HepG2 (cell line): ENCODE data around the gene GNG3. TPM values are rescaled to one million over a fixed set of nuclear protein-coding genes. Genes with fewer than 3 reads are reported as not detected.

Experiments used
- ATAC-seq: fragments of 200-7000 bp; cut with Tn5 transposase; 3 replicates; pipeline ENCODE4 v1.9.1; 2020; ENCODE audit warnings: mild to moderate bottlenecking, moderate library complexity
- BruUV-seq: library from RNA; stranded (reverse); fragments of 400-500 nt; replicated peaks from 2 replicates; lab custom pipeline; 2021; lab: Mats Ljungman, UMichigan
- CTCF ChIA-PET: fragments of 300-600 bp; formaldehyde crosslinking; extraction: SDS; loops from one replicate; lab custom pipeline; 2021; ENCODE audit warnings: low total read pairs, inconsistent platforms, low intra/inter-chr PET ratio; lab: Yijun Ruan, JAX
- POLR2A ChIA-PET: fragments of 350-600 bp; sonication (Branson Sonifier 250); formaldehyde crosslinking; loops from one replicate; lab custom pipeline; 2020; ENCODE audit warnings: antibody characterized with exemption, inconsistent platforms; lab: Yijun Ruan, JAX
- DNase-seq: peaks from one replicate; pipeline ENCODE4 v3.0.0-alpha.2; 2015; ENCODE audit warnings: low spot score
- FAIRE-seq: peaks from 3 replicates; lab custom pipeline; 2011; peaks lifted over from hg19 to GRCh38; lab: Jason Lieb, UNC
- H2AFZ ChIP-seq: one replicate; pipeline ENCODE4 v1.6.1; 2011; ENCODE audit warnings: low read length, inconsistent platforms
- H3K27ac ChIP-seq: fragments of 300-600 bp; 3 replicates; pipeline ENCODE4 v1.8.0; 2011; ENCODE audit warnings: mixed run types, mild to moderate bottlenecking, mixed read lengths, low read length, inconsistent platforms; ENCODE audit not compliant: insufficient read depth; ENCODE audit errors: extremely low read length
- H3K27me3 ChIP-seq, 2 experiments: fragments of 200-600 bp in 1 of 2; 2 replicates in 1 of 2; 3 replicates in 1 of 2; pipeline versions ENCODE4 v1.6.0 to v1.8.0; 2011; ENCODE audit warnings: low read length in 2 of 2, mild to moderate bottlenecking in 2 of 2, moderate library complexity in 2 of 2, inconsistent platforms in 1 of 2; ENCODE audit not compliant: insufficient read depth in 2 of 2, control insufficient read depth in 1 of 2
- H3K36me3 ChIP-seq, 2 experiments: fragments of 200-600 bp in 1 of 2; replicated peaks in 1 of 2; 2 replicates in 1 of 2; 3 replicates in 1 of 2; pipeline versions ENCODE4 v1.5.1 to v1.8.0; 2011; ENCODE audit warnings: low read length in 2 of 2, inconsistent platforms in 1 of 2; ENCODE audit not compliant: insufficient read depth in 2 of 2, control insufficient read depth in 1 of 2
- H3K4me1 ChIP-seq: 2 replicates; pipeline ENCODE4 v1.5.1; 2012; ENCODE audit warnings: low read length, inconsistent platforms; ENCODE audit not compliant: insufficient read depth
- H3K4me2 ChIP-seq: 2 replicates; pipeline ENCODE4 v1.6.0; 2011; ENCODE audit warnings: low read depth, low read length, inconsistent platforms
- H3K4me3 ChIP-seq, 3 experiments: fragments of 200-600 bp in 1 of 3; sonication (generic), shearing (Covaris generic) in 1 of 3; replicated peaks in 1 of 3; 2 replicates each; pipeline ENCODE4 v1.5.1; 2011 to 2016; ENCODE audit warnings: low read length in 3 of 3, inconsistent platforms in 2 of 3, low read depth in 2 of 3, mild to moderate bottlenecking in 2 of 3, control low read depth in 1 of 3, mixed read lengths in 1 of 3; ENCODE audit not compliant: insufficient read depth in 1 of 3
- H3K79me2 ChIP-seq: one replicate; pipeline ENCODE4 v1.6.1; 2011; ENCODE audit warnings: low read length, inconsistent platforms; ENCODE audit not compliant: insufficient read depth
- H3K9ac ChIP-seq: 2 replicates; pipeline ENCODE4 v1.6.0; 2011; ENCODE audit warnings: mild to moderate bottlenecking, low read depth, low read length, inconsistent platforms; ENCODE audit not compliant: insufficient read depth
- H3K9me3 ChIP-seq: 2 replicates; pipeline ENCODE4 v1.5.1; 2012; ENCODE audit warnings: mild to moderate bottlenecking, low read length
- H4K20me1 ChIP-seq: 2 replicates; pipeline ENCODE4 v1.6.0; 2011; ENCODE audit warnings: inconsistent platforms, mild to moderate bottlenecking, low read length, moderate library complexity; ENCODE audit not compliant: insufficient read depth
- FOSL2 ChIP-seq: sonication (generic); formaldehyde crosslinking; IDR thresholded peaks from 2 replicates; pipeline ENCODE4 v1.4.0; 2020; ENCODE audit warnings: missing genetic modification reagents
- POLR2AphosphoS5 ChIP-seq: IDR thresholded peaks from 2 replicates; pipeline ENCODE4 v1.6.1; 2012; ENCODE audit warnings: low read depth, low read length
- SOX5 ChIP-seq: IDR thresholded peaks from 2 replicates; pipeline ENCODE4 v1.6.1; 2016; ENCODE audit warnings: borderline replicate concordance
- ZNF101 ChIP-seq: sonication (generic); formaldehyde crosslinking; IDR thresholded peaks from 2 replicates; pipeline ENCODE4 v1.4.0; 2020; ENCODE audit warnings: mild to moderate bottlenecking, low read depth, missing genetic modification reagents, borderline replicate concordance
- ZNF318 ChIP-seq: sonication (generic); formaldehyde crosslinking; IDR thresholded peaks from 2 replicates; pipeline ENCODE4 v1.4.0; 2020; ENCODE audit warnings: mild to moderate bottlenecking, missing genetic modification reagents
- ZNF703 ChIP-seq: sonication (generic); formaldehyde crosslinking; IDR thresholded peaks from 2 replicates; pipeline ENCODE4 v1.5.1; 2020; ENCODE audit warnings: missing genetic modification reagents, mild to moderate bottlenecking, moderate library complexity, borderline replicate concordance
- WGBS: methylation state at CpG from one replicate; pipeline ENCODE4 v1.1.6; 2017; ENCODE audit warnings: low lambda C conversion rate; 5-methylcytosine and 5-hydroxymethylcytosine counted together
- in situ Hi-C: cut with HindIII; loops from 2 replicates; pipeline ENCODE4 v1.10.0; 2017; ENCODE audit warnings: low pct_unique_long_range_greater_than_20kb; ENCODE audit not compliant: extremely low pct_ligation_motif_present
- intact Hi-C: fragments of 100-400 bp; cut with micrococcal nuclease; formaldehyde crosslinking; loops from one replicate; pipeline ENCODE4 v1.10.0; 2022; ENCODE audit not compliant: unreplicated experiment
- polyA plus RNA-seq, 8 experiments: library from polyadenylated mRNA; depleted of rRNA in 3 of 8; stranded (reverse) in 7 of 8; unstranded in 1 of 8; fragments of >200 nt; fragmentation: Illumina TruSeq in 4 of 8; extraction: Trizol in 4 of 8; gene quantifications; 2 replicates each; pipeline versions ENCODE4 v1.2.1 to v1.2.3, GENCODE V29; 2011 to 2016; ENCODE audit warnings: low read depth in 4 of 8, missing spikeins in 1 of 8, mixed read lengths in 1 of 8; ENCODE audit not compliant: insufficient read depth in 1 of 8
- total RNA-seq, 5 experiments: library from RNA; depleted of rRNA; stranded (reverse); fragments of >200 nt; fragmentation: Illumina TruSeq; extraction: Trizol; gene quantifications; 2 replicates each; pipeline ENCODE4 v1.2.3, GENCODE V29; 2016; ENCODE audit warnings: low read depth in 1 of 5

The GNG3 gene
- total and polyA plus RNA-seq, 2 of the 13 experiments (the other 11 are each of a cell fraction or from before 2014, with no cell fraction given): not detected

DNA sequence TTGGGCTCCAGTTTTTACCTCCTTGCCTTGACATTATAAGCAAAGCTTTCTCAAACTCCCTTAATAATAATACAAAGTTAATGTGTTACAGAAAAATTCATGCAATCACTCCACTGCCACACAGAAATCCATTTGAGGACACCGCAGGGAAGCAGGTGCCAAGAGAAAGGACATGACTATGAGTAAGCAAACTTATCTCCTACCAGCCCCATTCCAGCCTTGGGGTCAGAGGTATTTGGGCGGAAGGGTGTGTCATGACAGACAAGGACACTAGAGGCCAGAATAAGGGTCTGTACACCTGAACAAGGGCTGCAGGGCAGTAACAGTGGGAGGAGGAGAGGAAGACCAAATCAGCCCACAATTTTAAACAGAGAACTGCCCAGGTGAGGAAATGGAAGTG is 5.9 kb downstream of the GNG3 start:
- FAIRE-seq: no peak
- no peaks in the 10 kb centered on the region for H3K27me3 ChIP-seq
- H3K4me3 ChIP-seq: no peak overlapping the region
- no peak for DNase-seq
- ChIA-PET POLR2A (interaction anchor here (1.3 to 1.5 kb wide), 2 partner anchors 14 to 60 kb away, joined by 3 read pairs; partner anchors contain the start of genes HNRNPUL2 and INTS5), CTCF (no interaction called here)
- 87% methylated on average over 2 of the region's 2 CpGs for WGBS
- no peaks in the 10 kb centered on the region for H3K4me1 ChIP-seq
- H3K4me2 ChIP-seq: no peak overlapping the region
- no peaks in the 10 kb centered on the region for H3K9me3 ChIP-seq
- peaks cover 5% of the 10 kb centered on the region for H3K79me2 ChIP-seq
- no peak overlapping the region for H2AFZ ChIP-seq
- TF ChIP-seq SOX5 (no peak), ZNF318 (no peak), ZNF703 (CRISPR knock-in tag) (no peak), POLR2AphosphoS5 (peak; percentile 20; the same call in 1 of the 2 replicates), ZNF101 (CRISPR knock-in tag) (no peak), FOSL2 (CRISPR knock-in tag) (0 out of 2 replicates have a peak, but pooled peaks have one; percentile 11)
- in situ Hi-C loops: no loop called here
- peak overlapping the region; percentile 30 for H3K27ac ChIP-seq
- intact Hi-C loops: no loop called here
- no peaks in the 10 kb centered on the region; the same call in 1 of the 2 replicates for H4K20me1 ChIP-seq
- peaks cover 27 to 90% of the 10 kb centered on the region in 2 experiments for H3K36me3 ChIP-seq
- no peak overlapping the region for H3K9ac ChIP-seq
- peak; percentile 43 for ATAC-seq
- TSS peak; percentile 25 for BruUV-seq
